ENCODE measurements around the gene DCLK1.

GRCh38 chr13:36102721-36103120 lies 28.5 kb downstream of the DCLK1 start:
- no peak for TF ChIP-seq CTCF (IDR thresholded peaks at IDR 0.05 in 4 of 5, conservative IDR thresholded peaks at IDR 0.05 in 1 of 5)
- TF ChIP-seq POLR2A (IDR thresholded peaks at IDR 0.05): no peak

All from gastrocnemius medialis (tissue), 4 donors.